ENCODE results near the gene SMIM41. TPM values are rescaled to one million over a fixed set of nuclear protein-coding genes. Genes with fewer than 3 reads are reported as not detected.
"Not testable (repeated sequence)": the region's sequence is repeated elsewhere in the genome, so short reads cannot be mapped to it uniquely, and the experiment has no call there.

SMIM41 gene
- polyA plus RNA-seq, 4 donors = 0.46 to 1.6 (median 0.80) TPM; not detected in 1

DNA sequence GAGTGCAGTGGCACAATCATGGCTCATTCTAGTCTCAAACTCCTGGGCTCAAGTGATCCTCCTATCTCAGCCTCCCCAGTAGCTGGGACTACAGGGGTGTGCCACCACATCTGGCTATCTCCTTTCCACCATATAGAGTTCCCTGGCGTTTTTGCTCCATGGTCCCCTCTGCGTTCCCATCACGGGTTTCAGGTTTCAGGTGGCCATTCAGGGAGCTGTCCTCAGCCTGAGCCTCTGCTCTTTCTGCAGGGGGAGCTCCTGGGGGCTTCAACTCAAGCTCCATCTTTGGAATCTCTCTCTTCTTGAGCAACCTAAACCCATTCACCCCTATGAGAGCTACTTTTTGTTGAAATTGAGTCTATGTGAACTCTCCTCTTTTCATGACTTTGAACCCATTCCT, 11.6 kb downstream of the SMIM41 start:
- Histone ChIP-seq H3K4me3 (ENCODE audit: low read depth in 1 of 3, low read length in 3 of 3) (no peak overlapping the region), H3K27me3 (ENCODE audit: control insufficient read depth in 3 of 3, insufficient read depth in 3 of 3, low read length in 3 of 3) (peaks cover 0 to 3% (median 0%) of the 10 kb centered on the region in 3 donors), H3K9me3 (ENCODE audit: control insufficient read depth in 2 of 2, insufficient read depth in 1 of 2, low read depth in 1 of 2, low read length in 1 of 2) (no peaks in the 10 kb centered on the region), H3K27ac (ENCODE audit: low read depth in 1 of 3, low read length in 2 of 3) (no peak overlapping the region), H3K4me1 (ENCODE audit: control insufficient read depth in 3 of 3, insufficient read depth in 2 of 3, low read depth in 1 of 3, low read length in 2 of 3) (peaks cover 0 to 9% (median 0%) of the 10 kb centered on the region in 3 donors), H3K36me3 (ENCODE audit: control insufficient read depth in 3 of 3, insufficient read depth in 2 of 3, low read depth in 1 of 3, low read length in 3 of 3) (no peaks in the 10 kb centered on the region)
- WGBS, 3 donors = 35 to 61% (median 52%) methylated on average over 3 of the region's 3 CpGs
- FAIRE-seq (no peak), DNase-seq (no peak)

GRCh38 chr12:52091869-52092268, 12.4 kb downstream of the SMIM41 start:
- WGBS, 3 donors = 24 to 57% (median 35%) methylated on average over 8 of the region's 8 CpGs
- no peak for DNase-seq
- no peak for FAIRE-seq
- Histone ChIP-seq H3K4me3 (ENCODE audit: low read depth in 1 of 3, low read length in 3 of 3) (no peak overlapping the region), H3K27me3 (ENCODE audit: control insufficient read depth in 3 of 3, insufficient read depth in 3 of 3, low read length in 3 of 3) (peaks cover 0 to 3% (median 0%) of the 10 kb centered on the region in 3 donors), H3K9me3 (ENCODE audit: control insufficient read depth in 2 of 2, insufficient read depth in 1 of 2, low read depth in 1 of 2, low read length in 1 of 2) (no peaks in the 10 kb centered on the region), H3K27ac (ENCODE audit: low read depth in 1 of 3, low read length in 2 of 3) (no peak overlapping the region), H3K36me3 (ENCODE audit: control insufficient read depth in 3 of 3, insufficient read depth in 2 of 3, low read depth in 1 of 3, low read length in 3 of 3) (no peaks in the 10 kb centered on the region), H3K4me1 (ENCODE audit: control insufficient read depth in 3 of 3, insufficient read depth in 2 of 3, low read depth in 1 of 3, low read length in 2 of 3) (peaks cover 0 to 9% (median 0%) of the 10 kb centered on the region in 3 donors)

GRCh38 chr12:52093346-52093745, 13.8 kb downstream of the SMIM41 start:
- H3K4me3 ChIP-seq (ENCODE audit: low read depth in 1 of 3, low read length in 3 of 3) = no peak overlapping the region
- no peaks in the 10 kb centered on the region for H3K36me3 ChIP-seq (ENCODE audit: control insufficient read depth in 3 of 3, insufficient read depth in 2 of 3, low read depth in 1 of 3, low read length in 3 of 3)
- peak; percentile 12 to 59 for DNase-seq
- no peaks in the 10 kb centered on the region for H3K9me3 ChIP-seq (ENCODE audit: control insufficient read depth in 2 of 2, insufficient read depth in 1 of 2, low read depth in 1 of 2, low read length in 1 of 2)
- no peak overlapping the region for H3K27ac ChIP-seq (ENCODE audit: low read depth in 1 of 3, low read length in 2 of 3)
- H3K4me1 ChIP-seq (ENCODE audit: control insufficient read depth in 3 of 3, insufficient read depth in 2 of 3, low read depth in 1 of 3, low read length in 2 of 3) = peaks cover 0 to 9% (median 0%) of the 10 kb centered on the region in 3 donors
- H3K27me3 ChIP-seq (ENCODE audit: control insufficient read depth in 3 of 3, insufficient read depth in 3 of 3, low read length in 3 of 3) = peaks cover 0 to 3% (median 0%) of the 10 kb centered on the region in 3 donors
- 17 to 55% (median 32%) methylated on average over 7 of the region's 7 CpGs for WGBS, 3 donors
- FAIRE-seq = no peak

DNA sequence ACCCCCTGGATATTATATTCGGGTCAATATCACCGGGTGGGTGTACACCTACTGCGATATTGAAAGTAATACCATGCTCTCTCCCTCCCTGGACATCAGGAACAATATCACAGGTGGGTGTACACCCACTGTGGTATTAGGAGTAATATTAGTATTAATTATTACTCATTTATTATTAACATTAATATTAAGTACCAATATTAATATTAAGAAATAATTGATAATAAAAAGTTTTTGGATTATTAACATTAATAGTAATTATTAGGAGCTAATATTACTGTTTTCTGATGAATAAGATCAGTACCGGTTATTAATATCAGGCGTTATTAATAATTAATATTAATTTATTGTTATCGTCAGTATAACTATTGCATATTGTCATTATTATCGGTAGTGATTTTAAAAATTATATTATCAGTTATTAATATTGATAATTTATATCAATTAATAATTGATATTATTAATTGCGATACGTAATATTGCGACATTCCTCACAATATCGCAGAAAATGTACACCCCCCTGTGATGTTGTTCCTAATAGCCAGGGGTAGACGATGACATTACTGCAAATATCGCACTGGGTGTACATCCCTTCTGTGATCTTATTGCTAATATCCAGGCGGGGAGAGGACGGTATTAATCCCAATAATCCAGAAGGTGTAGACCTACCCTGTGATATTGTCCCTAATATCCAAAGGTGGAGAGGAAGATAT, 17.0 kb downstream of the SMIM41 start:
- Histone ChIP-seq H3K36me3 (ENCODE audit: control insufficient read depth in 3 of 3, insufficient read depth in 2 of 3, low read depth in 1 of 3, low read length in 3 of 3) (no peaks in the 10 kb centered on the region), H3K4me1 (ENCODE audit: control insufficient read depth in 3 of 3, insufficient read depth in 2 of 3, low read depth in 1 of 3, low read length in 2 of 3) (peaks cover 0 to 9% (median 0%) of the 10 kb centered on the region in 3 donors), H3K27ac (ENCODE audit: low read depth in 1 of 3, low read length in 2 of 3) (no peak overlapping the region), H3K4me3 (ENCODE audit: low read depth in 1 of 3, low read length in 3 of 3) (no peak overlapping the region), H3K27me3 (ENCODE audit: control insufficient read depth in 3 of 3, insufficient read depth in 3 of 3, low read length in 3 of 3) (no peaks in the 10 kb centered on the region), H3K9me3 (ENCODE audit: control insufficient read depth in 2 of 2, insufficient read depth in 1 of 2, low read depth in 1 of 2, low read length in 1 of 2) (no peaks in the 10 kb centered on the region)
- no peak for DNase-seq
- no peak for FAIRE-seq
- WGBS, 3 donors = 86 to 94% (median 87%) methylated on average over 15 of the region's 15 CpGs

DNA sequence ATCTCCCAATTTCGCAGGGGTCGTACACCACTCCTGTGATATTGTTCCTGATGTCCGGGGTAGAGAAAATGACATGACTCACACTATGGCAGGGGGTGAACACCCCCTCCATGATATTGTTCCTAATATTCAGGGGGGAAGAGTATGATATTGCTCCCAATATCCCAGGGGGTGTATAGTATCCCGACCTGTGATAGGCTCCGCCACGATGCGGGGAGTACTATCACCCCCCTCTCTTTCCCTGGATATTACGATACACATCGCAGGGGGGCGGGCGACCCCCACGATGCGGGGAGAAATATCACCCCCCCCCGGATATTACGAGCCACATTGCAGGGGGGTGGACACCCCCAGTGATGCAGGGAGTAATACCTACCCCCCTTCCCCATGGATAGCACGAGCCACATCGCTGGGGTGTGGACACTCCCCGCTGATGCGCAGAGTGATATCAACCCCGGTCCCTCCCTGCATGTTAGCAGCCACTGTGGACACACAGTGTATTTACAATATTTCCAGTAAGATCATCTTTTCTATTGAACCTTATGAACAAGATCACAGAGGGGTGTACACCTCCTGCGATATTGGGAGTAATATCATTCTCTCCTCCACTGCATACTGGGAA, 17.7 kb downstream of the SMIM41 start:
- no peak overlapping the region for H3K4me3 ChIP-seq (ENCODE audit: low read depth in 1 of 3, low read length in 3 of 3)
- DNase-seq = no peak

DNA sequence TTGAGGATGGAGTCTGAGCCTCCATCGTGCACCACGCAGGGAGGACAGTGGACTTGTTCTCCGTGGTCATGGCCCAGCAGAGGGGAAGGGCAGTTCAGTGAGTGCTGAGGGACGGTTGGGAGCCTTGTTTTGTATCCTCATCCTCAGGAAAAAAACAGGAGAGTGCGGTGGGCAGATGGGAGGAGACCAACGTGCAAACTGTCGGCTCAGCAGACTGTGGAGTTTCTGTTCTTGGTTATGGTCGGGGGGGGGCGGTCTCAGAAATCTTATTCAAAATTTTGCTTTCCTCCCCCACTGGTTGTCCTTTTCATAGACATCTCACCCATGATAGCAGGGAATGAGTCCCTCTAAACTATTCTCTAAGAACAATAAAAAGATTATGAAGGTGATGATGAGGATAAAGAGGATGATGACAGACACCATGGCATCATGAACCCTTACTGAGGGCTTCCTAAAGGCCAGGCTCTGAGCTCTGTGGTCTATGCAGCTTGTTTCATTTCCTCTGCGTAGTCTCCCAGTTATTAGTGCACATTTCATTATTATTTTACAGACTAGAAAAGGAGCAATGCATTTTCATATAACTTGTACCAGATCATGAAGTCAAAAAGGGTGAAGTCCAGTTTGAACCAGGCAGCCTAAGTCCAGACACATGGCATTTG, 25.1 kb downstream of the SMIM41 start:
- not testable (repeated sequence) for H3K36me3 ChIP-seq (ENCODE audit: control insufficient read depth in 3 of 3, insufficient read depth in 2 of 3, low read depth in 1 of 3, low read length in 3 of 3); H3K4me3 ChIP-seq (ENCODE audit: low read depth in 1 of 3, low read length in 3 of 3); H3K9me3 ChIP-seq (ENCODE audit: control insufficient read depth in 2 of 2, insufficient read depth in 1 of 2, low read depth in 1 of 2, low read length in 1 of 2); H3K27me3 ChIP-seq (ENCODE audit: control insufficient read depth in 3 of 3, insufficient read depth in 3 of 3, low read length in 3 of 3); FAIRE-seq; DNase-seq; H3K27ac ChIP-seq (ENCODE audit: low read depth in 1 of 3, low read length in 2 of 3); H3K4me1 ChIP-seq (ENCODE audit: control insufficient read depth in 3 of 3, insufficient read depth in 2 of 3, low read depth in 1 of 3, low read length in 2 of 3)
- WGBS, 3 donors = 60 to 77% (median 76%) methylated on average over 10 of the region's 10 CpGs

More for the DNA sequence above, 17.7 kb downstream of the SMIM41 start:
- no peaks in the 10 kb centered on the region for H3K27me3 ChIP-seq (ENCODE audit: control insufficient read depth in 3 of 3, insufficient read depth in 3 of 3, low read length in 3 of 3)
- no peaks in the 10 kb centered on the region for H3K9me3 ChIP-seq (ENCODE audit: control insufficient read depth in 2 of 2, insufficient read depth in 1 of 2, low read depth in 1 of 2, low read length in 1 of 2)
- 80 to 88% (median 83%) methylated on average over 17 to 21 of the region's 21 CpGs for WGBS, 3 donors
- no peaks in the 10 kb centered on the region for H3K36me3 ChIP-seq (ENCODE audit: control insufficient read depth in 3 of 3, insufficient read depth in 2 of 3, low read depth in 1 of 3, low read length in 3 of 3)
- no peak for FAIRE-seq
- H3K27ac ChIP-seq (ENCODE audit: low read depth in 1 of 3, low read length in 2 of 3) = no peak overlapping the region
- peaks cover 0 to 9% (median 0%) of the 10 kb centered on the region in 3 donors for H3K4me1 ChIP-seq (ENCODE audit: control insufficient read depth in 3 of 3, insufficient read depth in 2 of 3, low read depth in 1 of 3, low read length in 2 of 3)

DNA sequence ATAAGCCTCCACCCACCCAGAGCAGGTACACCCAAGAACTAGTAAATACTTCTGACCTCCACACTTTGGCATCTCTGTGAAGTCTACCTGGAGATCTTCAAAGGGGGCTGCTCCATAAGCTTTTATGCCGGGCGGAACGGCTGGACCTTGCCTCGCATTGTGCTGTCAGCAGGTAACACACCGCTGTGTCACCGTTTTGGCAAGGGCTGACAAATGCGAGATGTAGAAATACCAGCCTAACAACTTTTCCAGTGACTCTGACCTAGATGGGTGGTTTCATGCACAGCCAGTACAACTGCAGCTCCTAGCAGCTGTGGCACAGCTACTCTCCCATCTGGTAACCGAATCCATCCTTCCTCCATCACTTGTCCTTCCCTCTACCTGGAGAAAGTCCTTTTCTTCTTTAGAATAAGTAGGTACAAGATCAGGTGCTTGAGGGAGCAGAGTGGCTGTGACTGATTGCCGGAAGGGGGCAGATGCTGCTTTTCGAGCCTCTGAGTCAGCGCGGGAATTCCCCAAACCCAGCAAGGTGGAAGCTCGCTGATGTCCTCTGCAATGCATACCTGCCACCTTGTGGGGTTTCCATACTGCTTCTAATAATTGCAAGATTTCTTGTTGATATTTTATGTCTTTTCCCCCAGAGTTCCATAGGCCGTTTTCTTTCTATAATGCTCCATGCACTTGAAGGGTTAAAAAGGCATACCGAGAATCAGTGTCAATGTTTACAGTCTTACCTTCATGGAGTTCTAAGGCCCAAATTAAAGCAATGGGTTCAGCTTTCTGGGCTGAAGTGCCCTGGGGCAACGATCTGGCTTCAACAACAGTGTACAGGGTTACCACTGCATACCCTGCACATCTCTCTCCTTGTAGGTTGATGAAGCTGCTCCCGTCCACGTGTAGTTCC, 37.0 kb downstream of the SMIM41 start:
- WGBS, 3 donors = 13 to 40% (median 24%) methylated on average over 18 of the region's 18 CpGs
- not testable (repeated sequence) for H3K9me3 ChIP-seq (ENCODE audit: control insufficient read depth in 2 of 2, insufficient read depth in 1 of 2, low read depth in 1 of 2, low read length in 1 of 2); H3K27me3 ChIP-seq (ENCODE audit: control insufficient read depth in 3 of 3, insufficient read depth in 3 of 3, low read length in 3 of 3); H3K27ac ChIP-seq (ENCODE audit: low read depth in 1 of 3, low read length in 2 of 3); H3K4me3 ChIP-seq (ENCODE audit: low read depth in 1 of 3, low read length in 3 of 3); FAIRE-seq; H3K36me3 ChIP-seq (ENCODE audit: control insufficient read depth in 3 of 3, insufficient read depth in 2 of 3, low read depth in 1 of 3, low read length in 3 of 3)
- peaks cover 0 to 28% (median 6%) of the 10 kb centered on the region in 3 donors for H3K4me1 ChIP-seq (ENCODE audit: control insufficient read depth in 3 of 3, insufficient read depth in 2 of 3, low read depth in 1 of 3, low read length in 2 of 3)
- DNase-seq = peak; percentile 70 to 78
